Common myeloid progenitor, CD34-positive (primary cell): ENCODE measurements around the gene C2CD4B. TPM values are rescaled to one million over a fixed set of nuclear protein-coding genes. Genes with fewer than 3 reads are reported as not detected.

Experiments used
- CTCF ChIA-PET: fragments of 350-600 bp; sonication (Branson Sonifier 250); formaldehyde crosslinking; loops from one replicate; lab custom pipeline; 2021; ENCODE audit warnings: antibody characterized with exemption; lab: Charles Lee
- POLR2A ChIA-PET: fragments of 350-600 bp; sonication (Branson Sonifier 250); formaldehyde crosslinking; loops from one replicate; lab custom pipeline; 2021; ENCODE audit warnings: antibody characterized with exemption; lab: Charles Lee
- DNase-seq, 3 donors: peaks; one replicate each; pipeline versions ENCODE4 v3.0.0 to v3.0.0-alpha.2; 2013
- H3K27ac ChIP-seq, 2 experiments: 1 replicate in 1 of 2; 2 replicates in 1 of 2; pipeline ENCODE4 v1.7.0; 2013; ENCODE audit warnings: inconsistent platforms in 2 of 2, low read length in 2 of 2, mild to moderate bottlenecking in 2 of 2, low read depth in 1 of 2, moderate library complexity in 1 of 2; ENCODE audit not compliant: severe bottlenecking in 2 of 2, insufficient read depth in 1 of 2, poor library complexity in 1 of 2
- H3K27me3 ChIP-seq, 5 experiments: replicated peaks in 2 of 5; 1 replicate in 3 of 5; 2 replicates in 2 of 5; pipeline versions ENCODE4 v1.6.1 to v1.7.0; 2013; ENCODE audit warnings: low read length in 4 of 5, mild to moderate bottlenecking in 2 of 5, moderate library complexity in 2 of 5, inconsistent platforms in 1 of 5; ENCODE audit not compliant: insufficient read depth in 5 of 5, control insufficient read depth in 4 of 5
- H3K36me3 ChIP-seq, 4 experiments: 1 replicate in 2 of 4; 2 replicates in 2 of 4; pipeline versions ENCODE4 v1.6.1 to v1.7.0; 2013; ENCODE audit warnings: low read length in 3 of 4, control low read depth in 1 of 4, mild to moderate bottlenecking in 1 of 4; ENCODE audit not compliant: control insufficient read depth in 4 of 4, insufficient read depth in 4 of 4
- H3K4me1 ChIP-seq, 4 experiments: 1 replicate in 3 of 4; 2 replicates in 1 of 4; pipeline versions ENCODE4 v1.6.1 to v1.7.1; 2013; ENCODE audit warnings: low read length in 3 of 4, mild to moderate bottlenecking in 3 of 4, control low read depth in 1 of 4, inconsistent platforms in 1 of 4, moderate library complexity in 1 of 4; ENCODE audit not compliant: control insufficient read depth in 4 of 4, insufficient read depth in 4 of 4; ENCODE audit errors: control extremely low read depth in 1 of 4
- H3K4me3 ChIP-seq, 7 experiments: 1 replicate in 4 of 7; 2 replicates in 3 of 7; pipeline versions ENCODE4 v1.5.1 to v1.7.0; 2013; ENCODE audit warnings: mild to moderate bottlenecking in 7 of 7, low read length in 6 of 7, moderate library complexity in 6 of 7, inconsistent platforms in 2 of 7, low read depth in 2 of 7, control low read depth in 1 of 7; ENCODE audit not compliant: insufficient read depth in 4 of 7, control insufficient read depth in 1 of 7; ENCODE audit errors: extremely low read depth in 1 of 7
- H3K9me3 ChIP-seq, 5 experiments: 1 replicate in 4 of 5; 2 replicates in 1 of 5; pipeline versions ENCODE4 v1.6.1 to v1.7.1; 2013; ENCODE audit warnings: low read length in 4 of 5, mild to moderate bottlenecking in 2 of 5, inconsistent platforms in 1 of 5, low read depth in 1 of 5, moderate library complexity in 1 of 5; ENCODE audit not compliant: control insufficient read depth in 4 of 5, insufficient read depth in 2 of 5; ENCODE audit errors: control extremely low read depth in 1 of 5
- WGBS: methylation state at CpG from one replicate; pipeline ENCODE4 v1.1.5; 2013; ENCODE audit not compliant: insufficient coverage; 5-methylcytosine and 5-hydroxymethylcytosine counted together
- polyA plus RNA-seq: library from polyadenylated mRNA; unstranded; fragments of 120-200 nt; gene quantifications from one replicate; pipeline ENCODE4 v1.2.1, GENCODE V29; 2013

C2CD4B gene, protein sequence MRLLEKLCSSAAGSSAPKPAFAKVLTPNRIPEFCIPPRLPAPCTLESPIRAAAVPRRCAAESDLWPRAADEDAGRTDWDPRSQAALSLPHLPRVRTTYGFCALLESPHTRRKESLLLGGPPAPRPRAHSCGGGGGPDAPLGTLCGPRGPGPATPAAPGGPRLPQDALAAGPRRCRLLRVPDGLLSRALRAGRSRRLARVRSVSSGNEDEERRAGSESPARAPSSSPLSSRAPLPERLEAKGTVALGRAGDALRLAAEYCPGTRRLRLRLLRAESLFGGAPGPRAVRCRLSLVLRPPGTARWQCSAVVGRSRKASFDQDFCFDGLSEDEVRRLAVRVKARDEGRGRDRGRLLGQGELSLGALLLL
- polyA plus RNA-seq: 0.03 TPM

DNA sequence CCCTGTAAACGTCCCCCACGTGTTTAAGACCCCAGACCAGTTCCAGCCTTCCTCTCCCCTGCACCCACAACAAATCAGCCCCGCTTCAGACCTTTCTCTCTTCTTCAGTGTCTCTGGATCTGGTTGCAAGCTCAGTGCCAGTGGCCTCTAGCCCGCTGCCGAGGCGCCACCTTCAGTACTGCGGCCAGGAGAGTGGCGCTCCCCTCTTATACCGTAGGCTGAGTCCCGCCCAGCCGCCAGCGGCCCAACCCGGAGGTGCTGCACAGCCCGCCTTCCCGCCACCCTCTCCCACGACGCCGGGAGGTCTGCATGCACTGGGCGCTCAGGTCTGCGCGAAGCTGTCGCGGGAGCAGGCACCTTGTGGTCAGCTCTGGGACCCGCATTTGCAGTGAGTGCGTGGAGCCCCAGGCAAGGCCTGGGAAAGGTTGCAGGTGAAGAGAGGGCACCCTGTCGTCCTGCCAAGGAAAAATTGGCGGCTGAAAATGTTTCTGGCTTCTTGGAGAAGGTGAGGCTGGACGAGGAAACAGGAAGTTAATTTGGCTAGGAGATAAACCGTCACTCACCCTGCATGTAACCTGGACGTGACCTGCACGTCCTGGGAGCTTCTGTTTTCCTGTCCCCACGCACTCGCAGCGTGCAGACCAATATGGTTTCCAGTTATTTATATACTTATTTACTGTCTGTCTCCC lies at the start of gene C2CD4B:
TSS of gene C2CD4B (minus strand) at position 182 of the 689 bp plus-strand sequence. CDS start 301 bp downstream, outside the sequence.
- CTCF ChIA-PET: interaction anchor here (0.6 kb wide), 1 partner anchor 577 kb away, joined by 3 read pairs; no protein-coding TSS in a partner anchor
- 12% methylated on average over 22 of the region's 34 CpGs for WGBS
- POLR2A ChIA-PET: no interaction called here
- Histone ChIP-seq H3K4me1 (peaks cover 4 to 23% (median 18%) of the 10 kb centered on the region in 4 experiments), H3K4me3 (peak within 1 kb of the TSS; percentile 20 to 64 (median 51)), H3K36me3 (no peaks in the 10 kb centered on the region), H3K27ac (no peak within 1 kb of the TSS), H3K9me3 (peaks cover 0 to 3% (median 0%) of the 10 kb centered on the region in 5 experiments), H3K27me3 (peaks cover 25 to 71% (median 35%) of the 10 kb centered on the region in 5 experiments)
- peak; percentile 24 to 59 (median 54) for DNase-seq

DNA sequence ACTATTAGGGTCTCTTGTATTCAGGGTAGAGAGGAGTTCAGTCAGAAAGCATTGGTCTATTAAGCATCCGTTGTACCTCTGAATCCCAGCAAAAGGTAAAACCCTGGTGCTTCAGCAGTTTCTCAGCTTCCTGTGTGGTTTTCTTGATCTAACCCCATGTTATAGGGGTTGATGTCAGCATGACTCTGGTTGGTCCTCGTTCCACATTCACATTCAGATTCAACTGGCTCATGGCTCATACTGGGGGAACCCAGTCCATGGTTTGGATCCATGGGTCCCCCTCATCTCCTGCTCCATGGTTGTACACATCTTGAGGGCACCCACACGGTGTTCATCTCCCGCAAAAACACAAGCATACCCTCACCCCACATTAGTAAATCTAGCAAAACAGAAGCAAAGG lies 47.7 kb upstream of the C2CD4B start:
- H3K4me1 ChIP-seq: no peaks in the 10 kb centered on the region

DNA sequence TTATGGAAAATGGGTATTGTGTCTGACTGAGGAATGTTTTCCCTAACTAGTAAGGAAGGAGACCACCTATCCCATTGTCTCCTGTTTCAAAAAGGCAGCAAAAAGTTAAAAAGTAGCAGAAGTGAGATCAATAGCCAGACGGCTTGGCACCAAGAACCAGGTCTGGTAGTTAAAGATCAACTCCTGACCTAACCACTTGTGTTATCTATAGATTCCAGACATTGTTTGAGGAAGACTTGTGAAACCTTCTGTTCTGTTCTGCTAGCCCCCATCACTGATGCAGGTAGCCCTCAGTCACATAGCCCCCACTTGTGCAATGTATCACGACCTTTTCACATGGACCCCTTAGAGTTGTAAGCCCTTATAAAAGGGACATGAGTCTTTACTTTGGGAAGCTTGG lies 46.3 kb upstream of the C2CD4B start:
- DNase-seq: peak in 1 of 3 donors; percentile 1
- Histone ChIP-seq H3K27me3 (no peaks in the 10 kb centered on the region), H3K27ac (no peak overlapping the region), H3K9me3 (peaks cover 5 to 30% (median 14%) of the 10 kb centered on the region in 5 experiments), H3K4me1 (no peaks in the 10 kb centered on the region), H3K4me3 (no peak overlapping the region), H3K36me3 (no peaks in the 10 kb centered on the region)
- ChIA-PET POLR2A (no interaction called here), CTCF (interaction anchor here (1.2 kb wide), 1 partner anchor 376 kb away, joined by 3 read pairs; no protein-coding TSS in a partner anchor)
- 90% methylated on average over 1 of the region's 2 CpGs for WGBS

More for the DNA sequence above, 47.7 kb upstream of the C2CD4B start:
- H3K27ac ChIP-seq: no peak overlapping the region
- H3K4me3 ChIP-seq: no peak overlapping the region
- DNase-seq: peak in 1 of 3 donors; percentile 3
- ChIA-PET CTCF (interaction anchor here (1.1 kb wide), 1 partner anchor 41 kb away, joined by 3 read pairs; no protein-coding TSS in a partner anchor), POLR2A (no interaction called here)
- H3K9me3 ChIP-seq: peaks cover 6 to 35% (median 20%) of the 10 kb centered on the region in 5 experiments
- WGBS: 80% methylated on average over 2 of the region's 4 CpGs
- no peaks in the 10 kb centered on the region for H3K36me3 ChIP-seq
- H3K27me3 ChIP-seq: no peaks in the 10 kb centered on the region

DNA sequence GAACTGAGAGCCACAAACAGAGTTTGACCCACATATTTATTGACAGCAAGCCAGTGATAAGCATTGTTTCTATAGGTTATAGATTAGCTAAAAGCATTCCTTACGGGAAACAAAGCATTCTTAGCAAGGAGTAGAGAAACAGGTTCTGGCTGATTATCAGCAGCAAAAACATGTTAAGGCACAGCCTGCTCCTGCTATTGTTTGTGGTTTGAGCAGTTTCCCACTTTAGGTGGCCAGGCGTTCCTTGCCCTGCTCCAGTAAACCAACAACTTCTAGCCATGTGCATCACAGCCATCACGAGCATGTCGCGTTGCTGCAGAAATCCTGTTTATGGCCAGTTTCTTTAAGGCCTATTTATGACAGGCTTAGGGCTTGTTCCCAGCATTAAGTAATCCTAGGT lies 44.7 kb upstream of the C2CD4B start:
- Histone ChIP-seq H3K9me3 (peaks cover 5 to 27% (median 14%) of the 10 kb centered on the region in 5 experiments), H3K36me3 (no peaks in the 10 kb centered on the region), H3K27me3 (no peaks in the 10 kb centered on the region), H3K4me3 (no peak overlapping the region), H3K27ac (no peak overlapping the region), H3K4me1 (no peaks in the 10 kb centered on the region)
- 82% methylated on average over 5 of the region's 5 CpGs for WGBS
- POLR2A ChIA-PET: no interaction called here
- CTCF ChIA-PET: interaction anchor here (1.2 kb wide), 1 partner anchor 375 kb away, joined by 3 read pairs; no protein-coding TSS in a partner anchor
- DNase-seq: no peak

- Histone ChIP-seq H3K4me1 (no peaks in the 10 kb centered on the region), H3K36me3 (no peaks in the 10 kb centered on the region), H3K4me3 (no peak overlapping the region), H3K27ac (no peak overlapping the region), H3K27me3 (no peaks in the 10 kb centered on the region), H3K9me3 (peaks cover 5 to 27% (median 14%) of the 10 kb centered on the region in 5 experiments)
- no peak for DNase-seq
- CTCF ChIA-PET: no interaction called here
- POLR2A ChIA-PET: no interaction called here
- 100% methylated on average over 1 of the region's 1 CpG for WGBS
Observed at GRCh38 chr15:62209322-62209721, 44.2 kb upstream of the C2CD4B start.

GRCh38 chr15:62208884-62209283 lies 43.8 kb upstream of the C2CD4B start:
- Histone ChIP-seq H3K27me3 (no peaks in the 10 kb centered on the region), H3K36me3 (no peaks in the 10 kb centered on the region), H3K4me3 (no peak overlapping the region), H3K4me1 (no peaks in the 10 kb centered on the region), H3K27ac (no peak overlapping the region), H3K9me3 (peaks cover 5 to 27% (median 14%) of the 10 kb centered on the region in 5 experiments)
- DNase-seq: no peak
- CTCF ChIA-PET: no interaction called here
- POLR2A ChIA-PET: no interaction called here
- WGBS: 97% methylated on average over 3 of the region's 3 CpGs
